ENCODE data around the gene KRTAP2-2.
"Not testable (repeated sequence)": the region's sequence is repeated elsewhere in the genome, so short reads cannot be mapped to it uniquely, and the experiment has no call there.

KRTAP2-2 gene

GRCh38 chr17:41058741-41059140 lies 3.7 kb upstream of the KRTAP2-2 start:
- TF ChIP-seq CTCF (IDR thresholded peaks at IDR 0.05; ENCODE audit: borderline replicate concordance, insufficient read depth, low read depth, low read length), result no peak
- H3K4me3 ChIP-seq (ENCODE audit: low read depth, low read length), result no peak overlapping the region

GRCh38 chr17:41057547-41057946 lies 2.5 kb upstream of the KRTAP2-2 start:
- no peak overlapping the region for H3K4me3 ChIP-seq (ENCODE audit: low read depth, low read length)
- TF ChIP-seq CTCF (IDR thresholded peaks at IDR 0.05; ENCODE audit: borderline replicate concordance, insufficient read depth, low read depth, low read length), result no peak

GRCh38 chr17:41054556-41054955 lies 474 bp downstream of the KRTAP2-2 start:
- not testable (repeated sequence) for H3K4me3 ChIP-seq (ENCODE audit: low read depth, low read length)

GRCh38 chr17:41054025-41054424 lies 1.0 kb downstream of the KRTAP2-2 start:
- H3K4me3 ChIP-seq (ENCODE audit: low read depth, low read length), result no peak overlapping the region
- TF ChIP-seq CTCF (IDR thresholded peaks at IDR 0.05; ENCODE audit: borderline replicate concordance, insufficient read depth, low read depth, low read length), result no peak

GRCh38 chr17:41052566-41052965 lies 2.5 kb downstream of the KRTAP2-2 start:
- no peak for TF ChIP-seq CTCF (IDR thresholded peaks at IDR 0.05; ENCODE audit: borderline replicate concordance, insufficient read depth, low read depth, low read length)
- no peak overlapping the region for H3K4me3 ChIP-seq (ENCODE audit: low read depth, low read length)

- no peak for TF ChIP-seq CTCF (IDR thresholded peaks at IDR 0.05; ENCODE audit: borderline replicate concordance, insufficient read depth, low read depth, low read length)
- H3K4me3 ChIP-seq (ENCODE audit: low read depth, low read length), result no peak overlapping the region
Observed at GRCh38 chr17:41049110-41049509, 5.9 kb downstream of the KRTAP2-2 start.

GRCh38 chr17:41048441-41048840 lies 6.6 kb downstream of the KRTAP2-2 start:
- no peak overlapping the region for H3K4me3 ChIP-seq (ENCODE audit: low read depth, low read length)
- no peak for TF ChIP-seq CTCF (IDR thresholded peaks at IDR 0.05; ENCODE audit: borderline replicate concordance, insufficient read depth, low read depth, low read length)

GRCh38 chr17:41046735-41047465 lies 8.1 kb downstream of the KRTAP2-2 start, which contains the start of gene KRTAP2-1:
Gene KRTAP2-1 (minus strand): TSS chr17:41047316. CDS start chr17:41047267, 49 bp downstream.
- H3K4me3 ChIP-seq (ENCODE audit: low read depth, low read length), result not testable (repeated sequence)

All from GM12875 (cell line).